Upper lobe of left lung (tissue), 6 donors: Measurements from ENCODE around the gene ATP5PB. TPM values are rescaled to one million over a fixed set of nuclear protein-coding genes. Genes with fewer than 3 reads are reported as not detected.

ENCODE experiments used
- ATAC-seq, 2 donors: fragments of 200-7000 bp; cut with Tn5 transposase; one replicate each; pipeline ENCODE4 v1.9.1; 2022; ENCODE audit warnings: mild to moderate bottlenecking in 2 of 2, moderate library complexity in 2 of 2; ENCODE audit not compliant: low FRiP score in 2 of 2
- DNase-seq, 2 donors: peaks; one replicate each; pipeline ENCODE4 v3.0.0-alpha.2; 2019 to 2020
- H3K27ac ChIP-seq, 4 donors: fragments of 200-600 bp; sonication (generic); one replicate each; pipeline ENCODE4 v1.5.1; 2016 to 2019
- H3K27me3 ChIP-seq, 4 donors: fragments of 200-600 bp; sonication (generic); one replicate each; pipeline ENCODE4 v1.5.1; 2017 to 2019
- H3K36me3 ChIP-seq, 4 donors: fragments of 200-600 bp; sonication (generic); one replicate each; pipeline ENCODE4 v1.5.1; 2016 to 2019
- H3K4me1 ChIP-seq, 4 donors: fragments of 200-600 bp; sonication (generic); one replicate each; pipeline ENCODE4 v1.5.1; 2018 to 2019
- H3K4me3 ChIP-seq, 4 donors: fragments of 200-600 bp; sonication (generic); one replicate each; pipeline ENCODE4 v1.5.1; 2017 to 2019; ENCODE audit warnings: mild to moderate bottlenecking in 2 of 4, moderate library complexity in 1 of 4
- H3K9me3 ChIP-seq, 4 donors: fragments of 200-600 bp; sonication (generic); one replicate each; pipeline ENCODE4 v1.5.1; 2018 to 2019
- CTCF ChIP-seq, 6 experiments: fragments of 450-650 bp in 4 of 6; fragments of 200-600 bp in 2 of 6; sonication (generic) in 2 of 6; IDR thresholded peaks; one replicate each; pipeline ENCODE4 v1.5.1; 2016 to 2019; ENCODE audit warnings: antibody characterized with exemption in 6 of 6
- EP300 ChIP-seq, 4 donors: sonication (generic); formaldehyde crosslinking; IDR thresholded peaks; one replicate each; pipeline ENCODE4 v1.5.1; 2017; ENCODE audit warnings: antibody characterized with exemption in 4 of 4, control low read depth in 2 of 4
- POLR2A ChIP-seq, 4 donors: fragments of 450-650 bp; IDR thresholded peaks; one replicate each; pipeline ENCODE4 v1.5.1; 2016 to 2017; ENCODE audit warnings: antibody characterized with exemption in 4 of 4, mild to moderate bottlenecking in 2 of 4
- POLR2AphosphoS5 ChIP-seq, 2 donors: sonication (generic); formaldehyde crosslinking; IDR thresholded peaks; one replicate each; pipeline ENCODE4 v1.5.1; 2017; ENCODE audit warnings: antibody characterized with exemption in 2 of 2
- WGBS, 2 donors: methylation state at CpG; one replicate each; pipeline ENCODE4 v1.1.5; 2017 to 2018; 5-methylcytosine and 5-hydroxymethylcytosine counted together
- total RNA-seq, 6 donors: library from RNA; depleted of rRNA in 4 of 6; stranded (reverse); fragments of >200 nt in 4 of 6; gene quantifications; one replicate each; pipeline versions ENCODE4 v1.1.0 to v1.2.1, GENCODE V29; 2016 to 2021
- donor health status: DM: no; HTN: no; CAD: no; lungs with moderate emphysema.
- donor health status: DM: no; HTN: yes; CAD: no; lungs with severe emphysema.

The ATP5PB gene
- total RNA-seq, 6 donors from 2014 or later = 38.8 to 149 (median 132) TPM

- peak overlapping the region; percentile 54 to 69 (median 66) for H3K27ac ChIP-seq
- H3K4me1 ChIP-seq = peaks cover 0 to 16% (median 11%) of the 10 kb centered on the region in 4 donors
- H3K4me3 ChIP-seq = peak overlapping the region in 1 of 4 donors; percentile 39
- H3K36me3 ChIP-seq = peaks cover 0 to 15% (median 1%) of the 10 kb centered on the region in 4 donors
- DNase-seq = no peak
- TF ChIP-seq POLR2A (IDR thresholded peaks at IDR 0.05) (no peak), EP300 (IDR thresholded peaks at IDR 0.05) (no peak), POLR2AphosphoS5 (IDR thresholded peaks at IDR 0.05) (no peak), CTCF (IDR thresholded peaks at IDR 0.05) (no peak)
- no peaks in the 10 kb centered on the region for H3K27me3 ChIP-seq
- no peak for ATAC-seq
- no peaks in the 10 kb centered on the region for H3K9me3 ChIP-seq
These were observed 26.9 kb downstream of the ATP5PB start for GRCh38 chr1:111476214-111476613.

GRCh38 chr1:111476761-111477309, 27.6 kb downstream of the ATP5PB start:
- Histone ChIP-seq H3K27ac (peak overlapping the region; percentile 54 to 69 (median 68)), H3K4me3 (no peak overlapping the region), H3K27me3 (no peaks in the 10 kb centered on the region), H3K36me3 (peaks cover 0 to 11% (median 1%) of the 10 kb centered on the region in 4 donors), H3K9me3 (no peaks in the 10 kb centered on the region), H3K4me1 (peaks cover 2 to 21% (median 9%) of the 10 kb centered on the region in 4 donors)
- ATAC-seq = peak in 1 of 2 donors; percentile 32
- DNase-seq = no peak
- WGBS, 2 donors = 19 to 49% methylated on average over 2 of the region's 2 CpGs
- TF ChIP-seq EP300 (IDR thresholded peaks at IDR 0.05) = no peak
- peak in 1 of 4 donors; percentile 40 for TF ChIP-seq POLR2A (IDR thresholded peaks at IDR 0.05)

- WGBS, 2 donors = 64 to 65% methylated on average over 1 of the region's 1 CpG
These were observed 31.4 kb downstream of the ATP5PB start for GRCh38 chr1:111480674-111481073.

GRCh38 chr1:111481387-111482221, 32.3 kb downstream of the ATP5PB start:
- no peak for TF ChIP-seq EP300 (IDR thresholded peaks at IDR 0.05)
- peak; percentile 62 to 81 (median 65) for TF ChIP-seq CTCF (IDR thresholded peaks at IDR 0.05)
- no peak for TF ChIP-seq POLR2A (IDR thresholded peaks at IDR 0.05)
- Histone ChIP-seq H3K27ac (peak overlapping the region in 2 of 4 donors; percentile 2 to 28), H3K27me3 (no peaks in the 10 kb centered on the region), H3K9me3 (no peaks in the 10 kb centered on the region), H3K36me3 (peaks cover 0 to 11% (median 1%) of the 10 kb centered on the region in 4 donors), H3K4me1 (peaks cover 0 to 8% (median 6%) of the 10 kb centered on the region in 4 donors), H3K4me3 (no peak overlapping the region)
- WGBS, 2 donors = 27 to 44% methylated on average over 8 of the region's 8 CpGs
- ATAC-seq (peak; percentile 92 to 95), DNase-seq (peak; percentile 77 to 90)

More at GRCh38 chr1:111480674-111481073, 31.4 kb downstream of the ATP5PB start:
- no peaks in the 10 kb centered on the region for H3K27me3 ChIP-seq
- H3K9me3 ChIP-seq = no peaks in the 10 kb centered on the region
- H3K4me3 ChIP-seq = no peak overlapping the region
- H3K36me3 ChIP-seq = peaks cover 0 to 11% (median 1%) of the 10 kb centered on the region in 4 donors
- ATAC-seq (peak in 1 of 2 donors; percentile 28), DNase-seq (no peak)
- H3K27ac ChIP-seq = peak overlapping the region in 2 of 4 donors; percentile 2 to 28
- TF ChIP-seq POLR2A (IDR thresholded peaks at IDR 0.05) = no peak
- no peak for TF ChIP-seq POLR2AphosphoS5 (IDR thresholded peaks at IDR 0.05)
- no peak for TF ChIP-seq CTCF (IDR thresholded peaks at IDR 0.05)
- TF ChIP-seq EP300 (IDR thresholded peaks at IDR 0.05) = no peak
- H3K4me1 ChIP-seq = peaks cover 0 to 8% (median 6%) of the 10 kb centered on the region in 4 donors

GRCh38 chr1:111483166-111483565, 33.9 kb downstream of the ATP5PB start:
- Histone ChIP-seq H3K27me3 (no peaks in the 10 kb centered on the region), H3K36me3 (peaks cover 0 to 4% (median under 1%) of the 10 kb centered on the region in 4 donors), H3K4me3 (no peak overlapping the region), H3K27ac (no peak overlapping the region), H3K9me3 (no peaks in the 10 kb centered on the region), H3K4me1 (peaks cover 0 to 9% (median 6%) of the 10 kb centered on the region in 4 donors)
- DNase-seq (no peak), ATAC-seq (no peak)
- TF ChIP-seq POLR2A (IDR thresholded peaks at IDR 0.05) = no peak
- no peak for TF ChIP-seq EP300 (IDR thresholded peaks at IDR 0.05)
- TF ChIP-seq POLR2AphosphoS5 (IDR thresholded peaks at IDR 0.05) = no peak
- 70 to 78% methylated on average over 3 of the region's 3 CpGs for WGBS, 2 donors
